HL-60 (cell line): ENCODE measurements around the gene ANKFN1.

Experiments
- DNase-seq, 2 experiments: peaks; one replicate each; pipeline ENCODE4 v3.0.0-alpha.2; 2010 to 2020; ENCODE audit warnings: low read depth in 1 of 2, low spot score in 1 of 2
- H3K27ac ChIP-seq: fragments of 250-450 bp; sonication (Bioruptor Pico); replicated peaks from 2 replicates; pipeline ENCODE4 v1.5.1; 2020; ENCODE audit warnings: mild to moderate bottlenecking, moderate library complexity
- H3K27me3 ChIP-seq: fragments of 250-450 bp; sonication (Bioruptor Pico); 2 replicates; pipeline ENCODE4 v1.5.1; 2021; ENCODE audit warnings: mild to moderate bottlenecking, moderate library complexity; ENCODE audit not compliant: insufficient read depth, poor library complexity, severe bottlenecking
- H3K4me3 ChIP-seq: replicated peaks from 2 replicates; pipeline ENCODE4 v1.5.1; 2011; ENCODE audit warnings: mild to moderate bottlenecking, control low read depth, low read length; ENCODE audit not compliant: insufficient read depth
- GABPA ChIP-seq: IDR thresholded peaks from 2 replicates; pipeline ENCODE4 v1.6.1; 2012; ENCODE audit warnings: low read depth
- POLR2AphosphoS5 ChIP-seq: IDR thresholded peaks from 2 replicates; pipeline ENCODE4 v1.6.1; 2012; ENCODE audit warnings: low read depth
- SPI1 ChIP-seq: IDR thresholded peaks from 2 replicates; pipeline ENCODE4 v1.6.1; 2012; ENCODE audit warnings: low read depth, mild to moderate bottlenecking, borderline replicate concordance
- TF ChIP-seq, protein P1 (sequence below): IDR thresholded peaks from 2 replicates; pipeline ENCODE4 v1.6.1; 2012; ENCODE audit warnings: low read depth; ENCODE audit not compliant: insufficient replicate concordance
- TF ChIP-seq, protein P2 (sequence below): IDR thresholded peaks from one replicate; pipeline ENCODE4 v1.5.1; 2011; ENCODE audit warnings: low read length, control low read depth, inconsistent platforms; ENCODE audit not compliant: insufficient read depth

The ANKFN1 gene

DNA sequence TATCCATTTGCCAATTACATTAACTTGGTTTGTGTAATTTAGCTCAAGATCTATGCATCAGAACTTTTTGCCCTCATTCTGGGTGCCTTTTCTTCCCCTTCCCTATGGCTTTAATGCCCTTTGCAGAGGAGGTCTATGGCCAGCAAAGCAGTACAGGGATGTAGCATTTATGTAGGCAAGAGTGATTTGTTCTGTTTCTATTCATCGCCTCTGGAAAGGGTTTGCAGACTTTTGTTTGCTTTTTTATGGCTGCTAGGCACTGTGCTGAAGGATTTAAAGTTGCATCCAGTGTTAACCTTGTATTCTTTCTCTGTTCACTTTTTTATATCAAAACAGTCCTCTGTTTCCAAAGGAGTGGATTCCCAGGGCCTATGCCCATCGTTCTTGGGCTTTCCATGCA is 78.0 kb downstream of the ANKFN1 start:
- Histone ChIP-seq H3K27ac (peak overlapping the region; percentile 42), H3K27me3 (no peaks in the 10 kb centered on the region), H3K4me3 (no peak overlapping the region)
- TF ChIP-seq SPI1 (no peak), GABPA (no peak)
- TF ChIP-seq, protein P1, sequence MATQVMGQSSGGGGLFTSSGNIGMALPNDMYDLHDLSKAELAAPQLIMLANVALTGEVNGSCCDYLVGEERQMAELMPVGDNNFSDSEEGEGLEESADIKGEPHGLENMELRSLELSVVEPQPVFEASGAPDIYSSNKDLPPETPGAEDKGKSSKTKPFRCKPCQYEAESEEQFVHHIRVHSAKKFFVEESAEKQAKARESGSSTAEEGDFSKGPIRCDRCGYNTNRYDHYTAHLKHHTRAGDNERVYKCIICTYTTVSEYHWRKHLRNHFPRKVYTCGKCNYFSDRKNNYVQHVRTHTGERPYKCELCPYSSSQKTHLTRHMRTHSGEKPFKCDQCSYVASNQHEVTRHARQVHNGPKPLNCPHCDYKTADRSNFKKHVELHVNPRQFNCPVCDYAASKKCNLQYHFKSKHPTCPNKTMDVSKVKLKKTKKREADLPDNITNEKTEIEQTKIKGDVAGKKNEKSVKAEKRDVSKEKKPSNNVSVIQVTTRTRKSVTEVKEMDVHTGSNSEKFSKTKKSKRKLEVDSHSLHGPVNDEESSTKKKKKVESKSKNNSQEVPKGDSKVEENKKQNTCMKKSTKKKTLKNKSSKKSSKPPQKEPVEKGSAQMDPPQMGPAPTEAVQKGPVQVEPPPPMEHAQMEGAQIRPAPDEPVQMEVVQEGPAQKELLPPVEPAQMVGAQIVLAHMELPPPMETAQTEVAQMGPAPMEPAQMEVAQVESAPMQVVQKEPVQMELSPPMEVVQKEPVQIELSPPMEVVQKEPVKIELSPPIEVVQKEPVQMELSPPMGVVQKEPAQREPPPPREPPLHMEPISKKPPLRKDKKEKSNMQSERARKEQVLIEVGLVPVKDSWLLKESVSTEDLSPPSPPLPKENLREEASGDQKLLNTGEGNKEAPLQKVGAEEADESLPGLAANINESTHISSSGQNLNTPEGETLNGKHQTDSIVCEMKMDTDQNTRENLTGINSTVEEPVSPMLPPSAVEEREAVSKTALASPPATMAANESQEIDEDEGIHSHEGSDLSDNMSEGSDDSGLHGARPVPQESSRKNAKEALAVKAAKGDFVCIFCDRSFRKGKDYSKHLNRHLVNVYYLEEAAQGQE = no peak
- DNase-seq = no peak

DNA sequence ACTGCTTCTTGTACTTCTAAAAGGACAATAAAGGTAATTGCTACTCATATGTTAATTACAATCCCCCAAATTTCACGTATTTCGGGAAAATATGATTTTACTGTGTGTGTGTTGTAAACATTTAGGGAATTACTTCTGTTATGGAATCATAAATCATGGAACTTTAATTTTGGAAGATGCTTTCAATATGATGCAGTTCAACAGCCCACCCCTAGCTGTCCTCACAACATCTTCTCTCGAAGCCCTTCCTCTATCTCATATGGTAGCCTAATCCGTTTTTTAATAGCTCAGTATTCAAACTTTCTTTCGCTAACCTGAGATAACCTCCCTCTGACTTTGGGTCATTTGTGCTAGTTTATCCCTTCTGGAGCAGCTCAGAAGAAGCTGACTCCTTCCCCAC is 78.4 kb downstream of the ANKFN1 start:
- TF ChIP-seq SPI1 = no peak
- TF ChIP-seq, protein P2, sequence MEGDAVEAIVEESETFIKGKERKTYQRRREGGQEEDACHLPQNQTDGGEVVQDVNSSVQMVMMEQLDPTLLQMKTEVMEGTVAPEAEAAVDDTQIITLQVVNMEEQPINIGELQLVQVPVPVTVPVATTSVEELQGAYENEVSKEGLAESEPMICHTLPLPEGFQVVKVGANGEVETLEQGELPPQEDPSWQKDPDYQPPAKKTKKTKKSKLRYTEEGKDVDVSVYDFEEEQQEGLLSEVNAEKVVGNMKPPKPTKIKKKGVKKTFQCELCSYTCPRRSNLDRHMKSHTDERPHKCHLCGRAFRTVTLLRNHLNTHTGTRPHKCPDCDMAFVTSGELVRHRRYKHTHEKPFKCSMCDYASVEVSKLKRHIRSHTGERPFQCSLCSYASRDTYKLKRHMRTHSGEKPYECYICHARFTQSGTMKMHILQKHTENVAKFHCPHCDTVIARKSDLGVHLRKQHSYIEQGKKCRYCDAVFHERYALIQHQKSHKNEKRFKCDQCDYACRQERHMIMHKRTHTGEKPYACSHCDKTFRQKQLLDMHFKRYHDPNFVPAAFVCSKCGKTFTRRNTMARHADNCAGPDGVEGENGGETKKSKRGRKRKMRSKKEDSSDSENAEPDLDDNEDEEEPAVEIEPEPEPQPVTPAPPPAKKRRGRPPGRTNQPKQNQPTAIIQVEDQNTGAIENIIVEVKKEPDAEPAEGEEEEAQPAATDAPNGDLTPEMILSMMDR = no peak
- no peak for TF ChIP-seq GABPA
- TF ChIP-seq POLR2AphosphoS5 = no peak
- TF ChIP-seq, protein P1 = no peak
- no peaks in the 10 kb centered on the region for H3K27me3 ChIP-seq
- DNase-seq = no peak
- no peak overlapping the region for H3K4me3 ChIP-seq
- peak overlapping the region; percentile 42; the same call in 1 of the 2 replicates for H3K27ac ChIP-seq

DNA sequence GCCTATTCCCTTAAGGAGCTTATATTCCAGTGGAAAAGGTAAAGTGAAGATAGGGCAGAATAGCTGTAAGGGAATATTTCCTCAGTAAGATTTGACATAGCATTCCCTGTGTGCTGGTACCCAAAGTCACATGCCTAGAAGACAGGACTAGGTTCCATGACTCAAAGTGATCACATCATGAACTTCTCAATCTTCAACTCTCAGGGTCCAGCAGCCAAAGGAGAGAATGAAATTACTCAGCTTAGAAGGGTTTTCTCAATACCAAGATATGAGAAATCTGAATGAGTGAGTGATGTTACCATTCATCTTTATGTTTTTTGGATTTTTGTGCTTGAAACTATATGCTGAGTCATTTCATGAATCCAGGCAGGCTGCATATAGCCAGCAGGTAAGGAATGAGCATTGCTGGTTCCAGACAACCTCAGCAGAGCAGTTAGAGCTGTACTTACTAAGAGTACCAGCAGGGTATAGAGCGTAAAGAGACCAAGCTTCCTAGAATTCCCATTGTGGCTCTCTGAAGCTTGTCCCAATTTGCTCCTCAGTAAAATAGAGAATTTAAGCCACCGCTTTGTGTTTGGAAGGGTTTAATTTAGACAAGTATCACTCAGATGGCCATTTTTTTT is 91.1 kb downstream of the ANKFN1 start:
- TF ChIP-seq POLR2AphosphoS5 (no peak), SPI1 (no peak), GABPA (no peak)
- TF ChIP-seq, protein P2 = no peak
- TF ChIP-seq, protein P1 = no peak
- no peak for DNase-seq

More for the DNA sequence above, 91.1 kb downstream of the ANKFN1 start:
- no peak overlapping the region for H3K4me3 ChIP-seq
- H3K27ac ChIP-seq = no peak overlapping the region
- no peaks in the 10 kb centered on the region for H3K27me3 ChIP-seq
